Suprapubic skin (tissue), 3 donors: ENCODE data around the gene ENO1.

Experiments
- POLR2AphosphoS5 ChIP-seq, 3 donors: sonication (generic); formaldehyde crosslinking; IDR thresholded peaks; one replicate each; pipeline ENCODE4 v1.6.1; 2017; ENCODE audit warnings: antibody characterized with exemption in 3 of 3
- TF ChIP-seq, protein P1 (sequence below), 2 donors: fragments of 200-600 bp in 1 of 2; fragments of 450-650 bp in 1 of 2; sonication (generic) in 1 of 2; IDR thresholded peaks; one replicate each; pipeline ENCODE4 v1.5.1; 2016 to 2019; ENCODE audit warnings: antibody characterized with exemption in 2 of 2, mild to moderate bottlenecking in 1 of 2, moderate library complexity in 1 of 2

DNA sequence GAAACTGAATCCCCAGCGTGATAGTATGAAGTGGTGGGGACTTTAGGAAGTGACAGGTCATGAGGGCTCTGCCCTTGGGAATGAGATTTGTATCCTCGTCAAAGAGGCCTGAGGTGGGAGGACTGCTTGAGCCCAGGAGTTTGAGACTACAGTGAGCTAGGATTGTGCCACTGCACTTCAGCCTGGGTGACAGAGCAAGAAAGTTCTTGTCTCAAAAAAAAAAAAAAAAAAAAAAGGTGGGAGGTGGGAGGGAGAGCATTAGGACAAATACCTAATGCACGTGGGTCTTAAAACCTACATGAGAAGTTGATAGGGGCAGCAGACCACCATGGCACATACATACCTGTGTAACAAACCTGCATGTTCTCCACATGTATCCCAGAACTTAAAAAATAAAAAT, 37.1 kb downstream of the ENO1 start:
- TF ChIP-seq, protein P1, sequence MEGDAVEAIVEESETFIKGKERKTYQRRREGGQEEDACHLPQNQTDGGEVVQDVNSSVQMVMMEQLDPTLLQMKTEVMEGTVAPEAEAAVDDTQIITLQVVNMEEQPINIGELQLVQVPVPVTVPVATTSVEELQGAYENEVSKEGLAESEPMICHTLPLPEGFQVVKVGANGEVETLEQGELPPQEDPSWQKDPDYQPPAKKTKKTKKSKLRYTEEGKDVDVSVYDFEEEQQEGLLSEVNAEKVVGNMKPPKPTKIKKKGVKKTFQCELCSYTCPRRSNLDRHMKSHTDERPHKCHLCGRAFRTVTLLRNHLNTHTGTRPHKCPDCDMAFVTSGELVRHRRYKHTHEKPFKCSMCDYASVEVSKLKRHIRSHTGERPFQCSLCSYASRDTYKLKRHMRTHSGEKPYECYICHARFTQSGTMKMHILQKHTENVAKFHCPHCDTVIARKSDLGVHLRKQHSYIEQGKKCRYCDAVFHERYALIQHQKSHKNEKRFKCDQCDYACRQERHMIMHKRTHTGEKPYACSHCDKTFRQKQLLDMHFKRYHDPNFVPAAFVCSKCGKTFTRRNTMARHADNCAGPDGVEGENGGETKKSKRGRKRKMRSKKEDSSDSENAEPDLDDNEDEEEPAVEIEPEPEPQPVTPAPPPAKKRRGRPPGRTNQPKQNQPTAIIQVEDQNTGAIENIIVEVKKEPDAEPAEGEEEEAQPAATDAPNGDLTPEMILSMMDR (IDR thresholded peaks at IDR 0.05) = no peak
- no peak for TF ChIP-seq POLR2AphosphoS5 (IDR thresholded peaks at IDR 0.05)
